ENCODE measurements around the gene LRRC8E. TPM values are rescaled to one million over a fixed set of nuclear protein-coding genes. Genes with fewer than 3 reads are reported as not detected.

LRRC8E gene
- total RNA-seq, 4 donors from 2014 or later = 0.79 to 1.5 TPM; not detected in 2

DNA sequence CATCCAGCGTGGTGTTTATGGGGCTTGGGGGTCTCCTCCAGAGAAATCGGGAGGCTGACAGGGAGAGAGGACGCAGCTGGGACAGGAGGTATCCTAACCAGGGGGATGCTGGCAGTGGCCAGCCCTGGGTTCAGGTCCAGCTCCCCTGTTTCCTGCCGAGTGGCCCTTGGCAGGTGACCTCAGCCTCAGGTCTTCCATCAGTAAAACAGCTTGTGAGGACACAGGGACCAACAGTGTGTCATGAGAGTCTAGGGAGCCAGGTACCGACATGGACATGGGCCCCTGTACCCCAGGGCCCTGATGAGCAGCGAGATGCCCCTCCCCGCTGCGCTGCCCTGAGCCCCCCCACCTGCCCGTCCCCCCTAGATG is 38.7 kb upstream of the LRRC8E start:
- 86% methylated on average over 8 of the region's 9 CpGs; no CpG with 5 or more reads in 1 of the 2 donors for WGBS, 2 donors (ENCODE audit: low coverage in 1 of 2)
- TF ChIP-seq EP300 (IDR thresholded peaks at IDR 0.05; ENCODE audit: low read depth) (no peak), POLR2AphosphoS5 (IDR thresholded peaks at IDR 0.05) (no peak), POLR2A (IDR thresholded peaks at IDR 0.05) (no peak)
- TF ChIP-seq, protein P1, sequence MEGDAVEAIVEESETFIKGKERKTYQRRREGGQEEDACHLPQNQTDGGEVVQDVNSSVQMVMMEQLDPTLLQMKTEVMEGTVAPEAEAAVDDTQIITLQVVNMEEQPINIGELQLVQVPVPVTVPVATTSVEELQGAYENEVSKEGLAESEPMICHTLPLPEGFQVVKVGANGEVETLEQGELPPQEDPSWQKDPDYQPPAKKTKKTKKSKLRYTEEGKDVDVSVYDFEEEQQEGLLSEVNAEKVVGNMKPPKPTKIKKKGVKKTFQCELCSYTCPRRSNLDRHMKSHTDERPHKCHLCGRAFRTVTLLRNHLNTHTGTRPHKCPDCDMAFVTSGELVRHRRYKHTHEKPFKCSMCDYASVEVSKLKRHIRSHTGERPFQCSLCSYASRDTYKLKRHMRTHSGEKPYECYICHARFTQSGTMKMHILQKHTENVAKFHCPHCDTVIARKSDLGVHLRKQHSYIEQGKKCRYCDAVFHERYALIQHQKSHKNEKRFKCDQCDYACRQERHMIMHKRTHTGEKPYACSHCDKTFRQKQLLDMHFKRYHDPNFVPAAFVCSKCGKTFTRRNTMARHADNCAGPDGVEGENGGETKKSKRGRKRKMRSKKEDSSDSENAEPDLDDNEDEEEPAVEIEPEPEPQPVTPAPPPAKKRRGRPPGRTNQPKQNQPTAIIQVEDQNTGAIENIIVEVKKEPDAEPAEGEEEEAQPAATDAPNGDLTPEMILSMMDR (IDR thresholded peaks at IDR 0.05) = no peak

DNA sequence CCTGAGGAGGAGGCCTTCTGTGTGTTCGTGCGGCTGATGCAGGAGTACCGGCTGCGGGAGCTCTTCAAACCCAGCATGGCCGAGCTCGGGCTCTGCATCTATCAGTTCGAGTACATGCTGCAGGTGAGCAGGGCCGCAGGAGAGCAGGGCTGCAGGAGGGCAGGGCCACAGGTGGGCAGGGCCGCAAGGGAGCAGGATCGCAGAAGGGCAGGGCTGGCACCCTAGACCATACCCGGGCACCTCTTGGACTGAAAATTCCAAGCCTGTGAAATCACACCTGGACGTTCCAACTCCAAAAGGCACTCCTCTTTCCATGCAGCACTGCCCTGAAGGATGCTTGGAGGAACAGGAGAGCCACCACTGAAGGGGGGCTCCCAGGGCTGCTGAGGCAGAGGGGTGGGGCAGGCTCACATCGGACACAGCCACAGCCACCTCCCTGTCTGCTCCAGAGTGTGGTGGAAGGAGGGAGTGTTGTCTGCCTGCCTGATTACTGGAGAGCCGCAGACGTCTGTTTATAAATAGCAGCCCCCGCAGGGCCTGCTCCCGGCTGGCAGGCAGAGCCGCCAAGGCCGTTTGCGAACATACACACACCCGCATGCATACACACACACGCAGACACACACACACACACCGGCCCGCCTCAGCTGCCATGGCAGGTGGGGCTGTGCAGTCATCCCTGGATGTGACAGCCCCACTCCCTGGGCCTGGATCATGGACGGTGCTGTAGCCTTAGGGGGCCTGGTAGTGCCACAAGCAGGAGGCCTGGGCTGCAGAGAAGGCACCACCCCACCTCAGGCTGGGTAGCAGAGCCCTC is 38.1 kb upstream of the LRRC8E start:
- Histone ChIP-seq H3K36me3 (no peaks in the 10 kb centered on the region), H3K9me3 (no peaks in the 10 kb centered on the region), H3K27ac (no peak overlapping the region), H3K4me1 (peaks cover 0 to 8% (median 3%) of the 10 kb centered on the region in 4 donors), H3K4me3 (no peak overlapping the region), H3K27me3 (no peaks in the 10 kb centered on the region)
- no peak for DNase-seq
- 52% methylated on average over 22 of the region's 25 CpGs; no CpG with 5 or more reads in 1 of the 2 donors for WGBS, 2 donors (ENCODE audit: low coverage in 1 of 2)
- in situ Hi-C loops (cut with MboI; ENCODE audit: low pct_ligation_motif_present in 1 of 4, low pct_unique_long_range_greater_than_20kb in 1 of 4, low sequenced_read_pairs in 3 of 4) (no loop called here), intact Hi-C loops (cut with DNase I; ENCODE audit: low total_unique reads) (no loop called here)
- TF ChIP-seq EP300 (IDR thresholded peaks at IDR 0.05; ENCODE audit: low read depth) (no peak), POLR2AphosphoS5 (IDR thresholded peaks at IDR 0.05) (no peak), POLR2A (IDR thresholded peaks at IDR 0.05) (no peak)
- TF ChIP-seq, protein P1 (IDR thresholded peaks at IDR 0.05) = no peak

More for the DNA sequence above, 38.7 kb upstream of the LRRC8E start:
- Histone ChIP-seq H3K4me1 (peaks cover 0 to 8% (median 3%) of the 10 kb centered on the region in 4 donors), H3K27me3 (no peaks in the 10 kb centered on the region), H3K36me3 (no peaks in the 10 kb centered on the region), H3K4me3 (no peak overlapping the region), H3K27ac (no peak overlapping the region), H3K9me3 (no peaks in the 10 kb centered on the region)
- in situ Hi-C loops (cut with MboI; ENCODE audit: low pct_ligation_motif_present in 1 of 4, low pct_unique_long_range_greater_than_20kb in 1 of 4, low sequenced_read_pairs in 3 of 4) = no loop called here
- no peak for DNase-seq
- intact Hi-C loops (cut with DNase I; ENCODE audit: low total_unique reads) = no loop called here

DNA sequence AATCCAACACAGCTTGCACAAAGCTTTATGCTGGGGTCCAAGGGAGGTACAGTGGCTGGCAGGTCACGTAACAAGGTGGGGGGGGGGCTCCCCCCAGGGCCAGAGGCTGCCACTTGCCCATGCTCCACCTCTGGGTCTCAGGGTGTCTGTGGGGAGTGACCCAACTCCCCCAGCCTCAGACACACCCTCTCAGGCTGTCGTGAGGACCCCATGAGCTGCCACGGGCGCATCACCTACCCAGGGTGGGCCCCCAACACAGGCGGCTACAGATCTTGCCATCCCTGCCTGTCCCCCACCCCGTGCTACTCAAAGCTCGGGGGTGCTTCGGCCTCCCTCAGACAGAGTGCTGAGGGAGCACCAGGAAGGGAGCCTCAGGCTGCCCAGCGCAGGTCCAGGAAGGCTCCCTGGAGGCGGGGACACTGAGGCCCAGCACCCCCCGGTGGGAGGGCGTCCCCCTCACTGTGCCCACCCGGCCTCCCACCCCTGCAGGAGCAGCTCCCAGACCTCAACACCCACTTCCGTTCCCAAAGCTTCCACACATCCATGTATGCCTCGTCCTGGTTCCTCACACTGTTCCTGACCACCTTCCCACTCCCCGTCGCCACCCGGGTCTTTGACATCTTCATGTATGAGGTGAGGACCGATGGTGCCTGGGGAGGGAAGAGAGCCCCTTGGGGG is 37.2 kb upstream of the LRRC8E start:
- TF ChIP-seq POLR2AphosphoS5 (IDR thresholded peaks at IDR 0.05) (no peak), POLR2A (IDR thresholded peaks at IDR 0.05) (no peak)
- in situ Hi-C loops (cut with MboI; ENCODE audit: low pct_ligation_motif_present in 1 of 4, low pct_unique_long_range_greater_than_20kb in 1 of 4, low sequenced_read_pairs in 3 of 4) = no loop called here
- Histone ChIP-seq H3K27me3 (no peaks in the 10 kb centered on the region), H3K4me1 (peaks cover 0 to 8% (median 3%) of the 10 kb centered on the region in 4 donors), H3K36me3 (no peaks in the 10 kb centered on the region), H3K4me3 (no peak overlapping the region), H3K27ac (no peak overlapping the region), H3K9me3 (no peaks in the 10 kb centered on the region)
- WGBS, 2 donors (ENCODE audit: low coverage in 1 of 2) = 84% methylated on average over 14 of the region's 19 CpGs; no CpG with 5 or more reads in 1 of the 2 donors
- no peak for DNase-seq
- intact Hi-C loops (cut with DNase I; ENCODE audit: low total_unique reads) = no loop called here

DNA sequence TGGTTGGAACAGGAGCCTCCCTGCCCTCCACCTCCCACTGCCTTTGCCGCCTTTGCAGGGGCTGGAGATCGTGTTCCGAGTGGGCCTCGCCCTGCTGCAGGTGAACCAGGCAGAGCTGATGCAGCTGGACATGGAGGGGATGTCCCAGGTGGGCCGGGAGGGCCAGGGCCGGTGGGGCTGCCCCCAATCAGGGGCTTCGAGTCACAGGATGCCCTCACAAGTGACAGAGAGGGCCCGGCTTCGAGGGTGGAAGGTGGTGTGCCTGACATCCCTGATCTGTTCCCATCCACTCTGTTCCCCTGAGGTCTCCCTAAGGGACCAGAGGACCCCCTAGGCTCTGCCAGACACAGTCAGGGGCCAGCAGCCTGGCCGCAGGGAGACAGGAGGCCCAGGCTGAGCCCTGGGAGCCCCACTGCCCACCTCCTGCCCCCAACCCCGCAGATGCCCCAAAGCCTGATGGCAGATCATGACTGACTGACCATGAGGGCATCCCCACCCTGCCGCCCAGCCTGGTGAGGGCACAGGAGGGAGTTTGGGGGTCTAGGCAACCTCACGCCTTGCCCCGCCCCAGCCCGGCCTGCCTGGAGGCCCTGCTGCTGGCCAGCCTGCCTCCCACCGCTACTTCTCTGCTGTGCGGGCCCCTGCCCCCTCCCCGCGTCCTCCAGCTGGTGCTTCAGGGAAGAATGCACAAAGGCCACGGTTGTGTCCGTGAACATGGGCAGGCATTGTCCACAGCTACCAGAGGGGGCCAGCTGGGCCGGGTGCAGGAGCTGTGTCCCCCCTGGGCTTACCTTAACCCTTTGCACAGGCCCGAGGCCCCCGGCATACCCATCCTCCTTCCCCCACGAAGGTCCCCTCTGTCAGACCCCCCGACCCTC is 36.4 kb upstream of the LRRC8E start:
- Histone ChIP-seq H3K27me3 (no peaks in the 10 kb centered on the region), H3K27ac (no peak overlapping the region), H3K4me3 (no peak overlapping the region), H3K4me1 (peaks cover 0 to 8% (median 3%) of the 10 kb centered on the region in 4 donors), H3K36me3 (no peaks in the 10 kb centered on the region), H3K9me3 (no peaks in the 10 kb centered on the region)
- no peak for DNase-seq
- in situ Hi-C loops (cut with MboI; ENCODE audit: low pct_ligation_motif_present in 1 of 4, low pct_unique_long_range_greater_than_20kb in 1 of 4, low sequenced_read_pairs in 3 of 4) = no loop called here
- TF ChIP-seq POLR2AphosphoS5 (IDR thresholded peaks at IDR 0.05) (no peak), POLR2A (IDR thresholded peaks at IDR 0.05) (no peak), EP300 (IDR thresholded peaks at IDR 0.05; ENCODE audit: low read depth) (no peak)
- TF ChIP-seq, protein P1 (IDR thresholded peaks at IDR 0.05) = no peak
- intact Hi-C loops (cut with DNase I; ENCODE audit: low total_unique reads) = no loop called here
- 86% methylated on average over 26 of the region's 26 CpGs; no CpG with 5 or more reads in 1 of the 2 donors for WGBS, 2 donors (ENCODE audit: low coverage in 1 of 2)
